Retina (tissue), 1 donor: ENCODE data around the gene FABP3.

Source experiments
- DNase-seq: peaks from one replicate; pipeline ENCODE4 v3.0.0-alpha.2; 2016

FABP3 gene

DNA sequence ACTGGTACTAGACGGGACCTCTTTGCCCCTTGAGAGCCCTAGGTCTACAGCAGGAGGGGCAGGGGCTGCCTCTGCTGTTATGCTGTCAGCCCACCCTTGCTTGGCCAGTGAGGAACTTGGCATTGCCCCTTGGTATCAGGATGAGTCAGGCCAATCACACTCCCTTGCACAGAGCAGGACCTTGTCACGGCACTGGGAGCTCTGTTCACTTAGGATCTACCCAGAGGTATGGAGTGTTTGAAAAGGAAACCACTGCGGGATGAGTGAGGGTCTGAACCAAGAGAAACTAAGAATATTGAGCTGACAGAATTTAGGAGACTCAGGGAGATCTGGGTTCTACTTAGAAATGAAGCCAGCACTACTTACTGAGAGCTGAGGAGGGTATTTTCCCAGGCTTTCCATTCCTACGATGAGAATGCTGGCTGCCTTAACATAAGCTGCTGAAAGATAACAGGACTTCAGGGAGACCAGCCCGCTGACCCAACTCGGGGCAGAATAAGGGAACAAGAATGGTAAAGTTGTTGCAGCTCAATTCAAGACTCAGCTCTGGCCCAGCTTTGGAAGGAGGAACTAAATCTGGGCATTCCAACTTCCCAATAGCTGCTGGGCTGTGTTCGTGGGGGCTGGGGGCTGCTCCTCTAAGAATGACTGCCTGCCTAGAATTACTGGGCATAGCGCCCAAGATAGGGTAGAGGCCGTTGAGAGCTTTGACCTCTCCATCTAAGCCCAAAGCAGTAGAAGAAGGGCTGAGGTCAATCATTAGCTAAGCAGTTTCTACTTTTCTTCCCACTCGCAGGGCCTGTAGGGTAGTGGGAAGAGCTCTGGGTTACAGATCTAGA, 1.5 kb downstream of the FABP3 start:
- no peak for DNase-seq

DNA sequence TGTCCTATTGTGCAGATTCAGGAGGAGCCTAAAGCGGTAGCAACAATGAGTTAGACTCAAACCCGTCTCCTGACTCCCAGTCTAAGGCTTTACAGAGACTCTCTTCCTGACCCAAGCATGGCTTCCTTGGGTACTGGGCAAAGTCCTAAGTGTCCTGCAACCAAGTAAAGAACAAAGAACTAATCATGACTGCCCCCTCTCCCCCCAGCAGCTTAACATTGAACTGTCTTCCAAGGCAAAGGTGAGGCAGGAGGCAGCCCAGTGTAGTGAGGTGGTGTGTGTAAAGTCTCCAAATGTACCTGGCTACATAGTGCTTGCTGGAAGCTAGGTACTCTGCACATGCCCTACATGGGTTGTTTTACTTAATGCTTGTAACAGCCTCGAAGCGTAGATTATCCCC, 2.3 kb downstream of the FABP3 start:
- no peak for DNase-seq

DNA sequence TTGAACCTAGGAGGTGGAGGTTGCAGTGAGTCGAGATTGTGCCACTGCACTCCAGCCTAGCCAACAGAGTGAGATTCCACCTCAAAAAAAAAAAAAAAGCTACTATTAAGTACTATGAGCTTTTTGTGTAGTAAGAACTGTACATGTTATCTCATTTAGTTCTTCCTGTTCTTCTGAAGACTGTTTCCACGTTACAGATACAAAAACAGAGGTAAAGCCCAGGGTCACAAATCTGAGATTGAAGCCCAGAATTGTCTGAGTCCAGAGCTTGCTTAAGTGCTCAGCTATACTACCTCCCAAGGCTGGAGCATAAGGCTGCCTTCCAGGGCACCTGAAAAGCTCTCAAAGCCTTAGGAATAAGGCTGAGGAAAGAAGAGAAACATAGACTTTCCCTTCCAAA, 2.9 kb downstream of the FABP3 start:
- no peak for DNase-seq

DNA sequence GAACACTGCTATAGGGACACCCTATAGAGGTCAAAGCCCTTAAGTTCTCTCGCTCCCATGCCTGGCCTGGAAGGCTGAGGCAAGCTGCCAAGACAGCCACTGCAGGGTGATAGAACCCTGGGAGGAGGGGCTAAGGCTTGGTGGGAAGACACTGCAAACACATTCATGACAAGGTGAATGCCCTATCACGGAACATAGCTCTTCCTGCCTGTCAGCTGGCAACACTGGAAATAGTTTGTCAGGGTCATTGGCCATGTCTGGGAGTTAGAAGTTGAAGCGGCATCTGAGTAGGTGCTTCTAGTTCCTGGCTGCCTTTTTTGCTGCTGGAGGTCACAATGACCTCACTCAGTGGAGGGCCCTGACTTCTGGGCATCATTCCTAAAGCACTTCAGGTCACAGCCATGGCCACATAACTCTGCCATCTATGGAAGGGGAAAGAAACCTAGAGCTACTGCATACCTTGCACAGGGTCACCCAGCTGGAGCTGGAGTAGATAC, 4.2 kb downstream of the FABP3 start:
- no peak for DNase-seq

DNA sequence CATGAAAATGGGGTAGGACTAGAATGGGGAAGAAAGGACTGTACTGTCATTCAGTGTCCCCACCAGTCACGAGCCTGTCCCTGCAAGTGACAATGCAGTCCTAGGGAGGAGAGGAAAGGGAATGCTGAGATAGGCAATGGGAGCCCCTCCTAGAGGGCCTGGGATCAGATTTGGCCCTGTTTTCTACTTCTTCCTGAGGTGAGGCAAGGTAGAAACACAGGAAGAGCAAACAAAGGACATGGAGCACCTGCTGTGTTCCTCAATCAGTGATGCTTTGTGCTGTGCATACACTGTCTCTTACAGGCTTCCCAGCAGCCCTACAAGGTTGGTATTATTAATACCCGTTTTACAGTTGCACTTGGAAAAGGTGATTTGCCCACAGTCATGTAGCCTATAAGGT, 6.1 kb downstream of the FABP3 start:
- DNase-seq: no peak

DNA sequence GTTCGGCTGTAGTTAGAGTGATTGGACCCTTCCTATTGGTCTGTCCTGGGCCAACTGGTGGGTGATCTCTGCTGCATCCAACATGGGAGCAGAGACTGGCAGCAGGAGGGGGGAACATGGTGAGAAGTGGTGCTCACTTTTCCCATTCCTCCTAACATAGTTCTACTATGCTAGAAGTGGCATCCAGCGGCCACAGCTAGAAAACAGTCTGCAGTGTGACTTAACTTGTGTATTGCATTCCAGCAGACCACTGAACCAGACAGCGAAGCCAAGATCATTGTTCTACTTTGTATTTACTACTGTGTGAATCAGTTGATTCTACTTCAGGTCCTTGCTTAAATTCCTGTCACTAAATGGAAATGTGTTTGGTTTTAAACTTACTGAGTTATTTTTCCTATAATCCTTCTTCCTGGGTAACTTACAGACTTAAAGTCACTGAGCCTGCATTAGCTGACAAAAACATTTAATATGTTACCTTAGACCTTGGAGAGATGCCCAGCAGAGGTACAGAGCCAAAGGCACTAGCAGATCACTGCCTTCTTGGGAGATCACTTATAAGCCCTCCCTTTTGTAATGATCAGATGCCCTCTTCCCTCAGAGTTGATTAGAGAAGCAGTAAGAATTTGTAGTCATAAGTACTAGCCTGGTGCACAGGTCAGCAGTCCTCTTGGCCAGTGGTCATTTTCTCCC, 8.2 kb downstream of the FABP3 start:
- peak; percentile 52 for DNase-seq

DNA sequence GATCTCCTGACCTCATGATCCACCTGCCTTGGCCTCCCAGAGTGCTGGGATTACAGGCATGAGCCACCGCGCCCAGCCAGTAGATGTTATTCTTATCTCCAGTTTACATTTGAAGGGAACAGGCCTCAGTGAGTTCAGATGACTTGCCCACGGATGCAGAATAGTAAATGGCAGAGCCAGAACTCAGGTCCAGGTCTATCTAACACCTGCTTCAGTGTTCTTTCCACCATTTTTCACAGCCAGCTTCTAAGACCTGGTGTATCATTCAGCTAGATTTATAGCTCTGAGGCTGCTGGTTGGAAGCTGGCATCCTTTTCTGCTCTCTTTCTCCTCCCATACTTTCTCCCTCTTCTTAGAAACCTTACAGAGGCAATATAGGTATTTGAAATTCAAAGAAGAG, 10.8 kb downstream of the FABP3 start:
- DNase-seq: no peak

DNA sequence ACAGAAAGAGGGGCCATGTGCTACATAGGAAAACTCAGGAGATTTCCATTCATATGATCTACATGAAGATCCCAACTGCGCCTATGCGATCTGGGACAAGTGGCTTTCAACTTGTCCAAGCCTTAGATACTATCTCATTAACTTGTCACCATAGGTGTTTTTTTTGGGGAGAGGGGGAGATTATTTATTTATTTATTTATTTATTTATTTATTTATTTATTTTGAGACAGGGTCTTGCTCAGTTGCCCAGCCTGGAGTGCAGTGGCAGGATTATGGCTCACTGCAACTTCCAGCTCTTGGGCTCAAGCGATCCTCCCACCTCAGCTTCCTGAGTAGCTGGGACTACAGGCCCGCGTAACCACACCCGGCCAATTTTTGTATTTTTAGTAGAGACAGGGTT, 11.3 kb downstream of the FABP3 start:
- DNase-seq: no peak

DNA sequence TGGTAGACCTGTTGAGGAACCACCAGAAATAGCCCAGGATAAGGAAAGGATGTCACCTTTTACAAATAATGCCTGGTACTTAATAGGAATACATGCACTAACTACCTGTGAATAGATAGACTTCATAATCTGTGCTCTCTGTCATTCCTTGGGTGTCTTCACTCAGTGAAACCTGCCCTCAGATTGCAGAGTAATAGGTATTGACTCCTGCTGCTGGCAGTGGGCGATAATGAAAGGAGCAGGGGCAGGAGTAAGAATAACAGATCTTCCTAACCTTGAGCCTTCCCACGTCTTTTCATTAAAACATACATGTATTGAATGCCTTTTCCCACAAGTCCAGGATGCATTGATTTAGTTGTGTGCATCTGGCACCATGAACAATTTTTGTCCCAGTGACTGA, 16.4 kb downstream of the FABP3 start:
- DNase-seq: no peak

DNA sequence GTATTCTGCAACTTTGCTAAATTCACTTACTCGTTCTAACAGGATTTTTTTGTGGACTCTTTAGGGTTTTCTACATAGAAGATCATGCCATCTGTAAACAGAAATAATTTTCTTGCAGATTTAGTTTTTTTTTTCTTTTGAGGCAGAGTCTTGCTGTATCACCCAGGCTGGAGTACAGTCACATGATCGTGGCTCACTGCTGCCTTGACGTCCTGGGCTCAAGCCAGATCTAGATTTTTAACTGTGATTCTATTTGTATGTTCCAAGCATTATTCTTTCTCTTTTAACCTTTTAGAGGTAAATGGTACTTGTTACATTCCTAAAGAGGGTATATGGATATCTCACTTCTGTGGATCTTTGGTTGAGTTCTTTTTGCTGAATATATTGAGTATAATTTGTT, 18.6 kb downstream of the FABP3 start:
- DNase-seq: no peak

DNA sequence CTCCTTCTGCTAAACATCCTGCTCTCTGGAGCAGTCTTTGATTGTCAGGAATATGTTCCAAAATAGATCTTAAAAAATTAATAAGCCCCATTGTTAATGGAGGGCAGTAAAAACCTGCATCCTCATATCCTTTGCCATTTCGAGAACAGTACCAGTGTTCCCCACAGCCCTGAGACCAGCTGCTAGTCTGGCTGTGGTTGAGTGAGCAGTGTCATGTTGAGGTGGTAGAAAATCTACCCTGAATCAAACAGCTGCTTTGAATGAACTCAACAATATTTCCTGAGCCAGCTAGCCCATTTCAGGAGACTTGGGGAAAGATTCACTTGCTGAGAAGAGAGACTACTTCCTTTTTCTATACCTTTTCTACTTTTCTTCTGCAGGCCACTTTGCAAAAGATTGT, 24.4 kb downstream of the FABP3 start:
- no peak for DNase-seq

DNA sequence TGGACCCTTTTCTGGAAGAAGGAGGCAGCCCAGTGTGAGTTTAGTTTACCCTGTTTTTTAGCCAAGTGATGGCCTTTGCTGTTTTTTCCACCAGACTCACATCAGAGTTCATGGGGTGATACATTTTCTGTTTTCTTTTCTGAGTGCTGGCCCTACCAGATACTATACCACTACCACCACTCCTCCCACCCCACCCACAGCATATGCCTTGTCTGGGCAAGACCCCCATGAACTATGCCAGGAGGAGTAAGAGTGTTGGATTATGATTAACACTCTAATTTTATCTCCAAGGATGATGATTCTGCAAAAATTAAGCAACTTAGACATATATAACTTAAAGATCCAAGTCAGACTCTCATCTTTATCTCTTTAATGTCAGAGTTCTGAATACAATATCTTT, 26.1 kb downstream of the FABP3 start:
- DNase-seq: no peak

DNA sequence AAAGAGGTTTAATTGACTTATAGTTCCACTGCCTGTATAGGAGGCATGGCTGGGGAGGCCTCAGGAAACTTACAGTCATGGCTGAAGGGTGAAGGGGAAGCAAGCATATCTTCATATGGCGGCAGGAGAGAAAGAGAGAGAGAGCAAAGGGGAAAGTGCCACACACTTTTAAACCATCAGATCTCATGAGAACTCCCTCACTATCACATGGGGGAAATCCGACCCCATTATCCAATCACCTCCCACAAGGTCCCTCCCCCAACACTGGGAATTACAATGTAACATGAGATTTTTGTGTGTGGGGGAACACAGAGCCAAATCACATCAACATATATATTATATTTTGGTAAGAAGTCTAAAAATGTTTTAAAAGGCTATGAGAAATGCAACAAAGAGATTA, 27.2 kb downstream of the FABP3 start:
- DNase-seq: no peak

DNA sequence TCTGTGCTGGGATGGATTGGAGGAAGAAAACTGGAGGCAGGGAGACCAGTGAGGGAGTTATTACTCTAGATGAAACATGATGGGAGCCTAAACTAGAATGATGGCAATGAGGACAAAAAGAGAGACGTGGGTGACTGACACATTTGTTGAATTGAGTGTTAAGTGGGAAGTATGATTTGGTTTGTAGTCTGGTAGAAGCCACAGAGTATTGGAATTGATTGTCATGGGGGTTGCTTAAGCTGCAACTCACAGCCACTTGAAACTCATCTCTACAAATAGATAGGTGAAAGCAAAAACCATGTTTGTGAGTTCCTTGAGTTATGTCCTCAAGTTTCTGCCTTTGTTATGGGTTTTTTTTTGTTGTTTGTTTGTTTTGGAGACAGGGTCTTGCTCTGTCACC, 28.4 kb downstream of the FABP3 start:
- no peak for DNase-seq

DNA sequence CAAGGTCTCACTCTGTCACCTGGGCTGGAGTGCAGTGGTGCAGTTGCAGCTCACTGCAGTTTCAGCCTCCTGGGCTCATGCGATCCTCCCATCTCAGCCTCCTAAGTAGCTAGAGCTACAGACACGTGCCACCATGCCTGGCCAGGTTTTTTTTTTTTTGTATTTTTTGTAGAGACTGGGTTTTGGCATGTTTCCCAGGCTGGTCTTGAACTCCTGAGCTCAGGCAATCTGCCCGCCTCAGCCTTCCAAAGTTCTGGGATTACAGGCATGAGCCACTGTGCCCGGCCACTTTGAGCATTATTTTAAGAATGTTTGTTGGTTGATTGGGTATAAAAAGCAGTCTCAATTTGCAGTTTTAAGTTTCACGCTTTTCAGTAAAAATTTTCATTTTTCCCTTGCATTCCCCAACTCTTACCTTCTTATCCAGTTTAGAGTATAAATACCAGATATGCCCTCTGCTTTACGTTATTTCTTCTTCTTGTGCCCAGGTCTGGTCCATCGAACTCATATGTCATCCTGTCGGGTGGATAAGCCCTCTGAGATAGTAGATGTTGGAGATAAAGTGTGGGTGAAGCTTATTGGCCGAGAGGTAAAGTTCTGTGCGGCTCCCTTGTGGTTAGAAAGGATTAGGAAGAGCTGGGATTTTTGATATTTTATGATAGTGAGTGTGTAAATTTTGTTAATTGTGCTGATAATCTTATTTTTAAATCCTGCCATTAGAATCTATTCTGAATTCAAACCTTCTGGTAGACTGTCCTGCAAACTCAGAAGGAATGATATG, 36.0 kb downstream of the FABP3 start:
- no peak for DNase-seq

DNA sequence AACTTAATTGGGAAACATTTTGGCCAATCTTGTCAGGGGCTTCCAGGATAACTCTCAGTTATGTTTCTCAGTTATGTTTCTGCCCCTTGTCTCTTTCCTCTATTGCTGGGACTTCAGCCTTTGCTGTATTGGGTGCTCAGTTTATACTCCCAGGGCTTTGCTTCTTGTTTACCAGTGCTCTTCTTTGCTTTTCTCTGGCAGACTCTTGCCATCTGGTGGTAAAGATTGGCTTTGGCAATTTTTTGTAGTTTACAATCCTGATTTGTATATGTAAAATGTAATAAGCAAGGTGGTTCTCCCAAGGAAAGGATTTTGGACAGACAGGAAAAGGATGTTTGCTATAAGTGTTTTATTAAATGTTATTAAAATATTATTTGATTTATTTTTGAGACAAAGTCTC, 37.9 kb downstream of the FABP3 start:
- DNase-seq: peak; percentile 62

DNA sequence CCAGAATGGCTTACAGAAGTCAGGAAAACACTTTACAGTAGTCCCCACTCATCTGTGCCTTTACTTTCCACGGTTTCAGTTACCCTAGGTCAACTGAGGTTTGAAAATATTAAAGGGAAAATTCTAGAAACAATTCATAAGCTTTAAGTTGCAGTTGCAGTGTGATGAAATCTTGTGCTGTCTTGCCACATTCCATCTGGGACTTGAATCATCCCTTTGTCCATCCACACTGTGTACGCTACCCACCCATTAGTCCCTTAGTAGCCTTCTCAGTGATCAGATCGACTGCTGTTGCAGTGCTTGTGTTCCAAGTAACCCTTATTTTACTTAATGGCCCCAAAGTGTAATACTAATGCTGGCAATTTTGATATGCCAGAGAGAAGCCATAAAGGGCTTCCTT, 45.5 kb downstream of the FABP3 start:
- no peak for DNase-seq

DNA sequence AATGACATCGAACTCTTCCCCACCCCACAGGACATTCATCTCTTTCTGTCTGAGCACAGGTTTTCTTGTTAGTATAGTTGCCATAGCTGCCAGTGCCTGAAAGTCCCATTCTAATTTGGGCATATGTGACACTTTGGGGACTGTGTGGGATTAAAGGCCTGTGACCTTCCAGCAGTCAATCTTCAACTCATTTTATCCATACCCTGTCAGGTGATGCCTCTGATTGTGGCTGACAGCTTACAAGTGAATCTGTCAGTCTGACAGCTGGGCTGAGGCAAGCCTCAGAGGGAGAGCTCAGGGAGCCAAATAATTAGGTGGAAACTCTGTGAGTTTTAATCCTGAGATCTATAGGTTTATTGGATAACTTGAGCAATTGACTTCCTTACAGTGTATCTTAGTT, 46.4 kb downstream of the FABP3 start:
- DNase-seq: no peak

DNA sequence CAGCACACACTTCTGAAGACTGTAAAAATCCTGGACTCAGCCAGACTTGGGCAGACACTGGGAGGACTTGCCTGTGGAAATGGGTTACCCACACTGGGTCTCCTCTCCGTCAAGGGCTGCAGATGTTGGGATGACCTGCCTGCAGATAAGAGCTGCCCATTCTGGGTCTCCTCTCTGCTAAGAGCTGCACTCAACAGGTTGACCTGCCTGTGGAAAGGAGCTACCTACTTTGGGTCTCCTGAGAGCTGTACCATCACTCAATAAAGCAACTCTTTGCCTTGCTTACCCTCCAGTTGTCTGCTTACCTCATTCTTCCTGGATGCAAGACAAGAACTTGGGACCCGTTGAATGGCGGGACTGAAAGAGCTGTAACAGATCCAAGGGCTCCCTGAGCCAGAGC, 47.9 kb downstream of the FABP3 start:
- DNase-seq: no peak

DNA sequence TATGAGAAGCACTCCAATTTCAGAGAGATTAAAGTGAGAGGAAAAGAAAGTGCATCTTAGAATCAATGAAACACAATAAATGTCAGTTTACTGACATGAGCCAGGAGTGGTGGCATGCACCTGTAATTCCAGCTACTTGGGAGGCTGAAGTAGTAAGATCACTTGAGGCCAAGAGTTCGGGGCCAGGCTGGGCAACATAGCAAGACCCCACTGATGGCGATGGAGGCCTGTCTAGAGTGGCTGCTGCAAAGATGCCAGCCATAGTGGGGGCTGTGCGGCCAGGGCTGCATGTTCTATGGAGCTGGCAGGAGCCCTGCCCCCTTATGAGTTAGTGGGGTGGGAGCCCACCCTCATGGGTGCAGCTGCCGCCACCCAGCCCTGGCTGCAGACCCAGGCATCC, 48.8 kb downstream of the FABP3 start:
- no peak for DNase-seq

DNA sequence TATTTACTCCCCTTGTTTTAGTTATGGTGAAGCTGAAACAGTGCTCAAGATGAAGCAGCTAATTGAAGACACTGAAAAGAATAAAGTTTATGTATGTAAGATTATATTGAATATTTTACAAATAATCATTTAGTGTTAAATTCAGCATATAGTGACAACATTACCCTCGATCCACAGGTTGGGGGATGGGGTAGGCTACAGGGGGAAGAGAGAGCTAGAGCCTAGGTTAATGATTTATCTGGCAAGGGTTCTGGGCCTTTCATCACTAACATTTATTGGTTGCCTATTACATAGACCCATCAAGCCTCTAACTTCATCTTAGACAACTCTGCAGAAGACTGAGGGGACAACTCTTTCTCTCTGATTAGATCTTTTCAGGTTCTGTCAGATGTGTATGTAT, 54.7 kb downstream of the FABP3 start:
- no peak for DNase-seq

DNA sequence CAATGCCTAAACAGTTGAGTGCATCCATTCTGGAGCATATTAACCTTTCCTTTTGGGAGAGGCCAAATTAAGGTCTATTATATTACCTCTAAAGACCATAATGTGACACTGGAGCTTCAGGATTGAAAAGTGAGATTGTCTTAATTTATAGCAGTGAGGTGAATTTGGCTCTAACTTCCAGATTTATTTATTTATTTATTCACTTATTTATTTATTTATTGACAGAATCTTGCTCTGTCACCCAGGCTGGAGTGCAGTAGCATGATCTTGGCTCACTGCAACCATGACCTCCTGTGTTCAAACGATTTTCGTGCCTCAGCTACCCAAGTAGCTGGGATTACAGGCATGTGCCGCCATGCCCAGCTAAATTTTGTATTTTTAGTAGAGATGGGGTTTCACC, 57.0 kb downstream of the FABP3 start:
- DNase-seq: no peak
